Measurements from ENCODE around the gene KCTD15. TPM values are rescaled to one million over a fixed set of nuclear protein-coding genes. Genes with fewer than 3 reads are reported as not detected.

KCTD15 gene
- total and polyA plus RNA-seq, 4 donors: 0.89 to 13.8 (median 8.1) TPM

DNA sequence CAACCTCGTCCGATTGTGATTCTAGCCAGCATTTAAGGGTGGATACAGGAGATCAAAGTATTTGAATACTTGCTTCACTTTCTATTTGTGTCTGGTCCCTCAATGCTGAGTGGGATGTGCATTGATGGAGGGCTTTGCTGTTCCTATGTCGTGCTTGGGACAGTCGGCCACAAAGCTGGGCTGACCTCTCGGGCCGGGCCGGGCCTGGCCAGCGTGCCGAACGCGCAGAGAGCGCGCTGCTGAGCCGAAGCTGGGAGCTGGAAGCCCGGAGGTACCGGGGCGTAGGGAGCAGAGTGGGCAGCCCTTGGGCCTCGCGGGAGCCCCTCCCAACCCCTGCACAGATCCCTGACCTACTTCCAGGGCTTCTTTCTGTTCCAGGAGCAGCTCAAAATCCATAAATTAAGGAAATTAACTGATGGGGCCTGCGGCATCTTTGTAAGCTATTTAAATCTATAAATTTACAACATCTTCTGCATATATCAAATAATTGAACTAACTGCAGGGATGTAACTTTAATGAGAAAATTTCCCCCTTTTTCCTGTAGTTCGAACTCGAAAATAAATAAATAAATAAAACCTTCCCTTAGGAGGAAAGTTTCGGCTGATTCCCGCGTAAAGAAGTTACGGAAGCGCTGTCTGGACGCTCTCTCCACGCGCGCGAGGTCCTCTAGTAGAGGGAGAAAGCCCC lies 1.8 kb upstream of the KCTD15 start:
- Histone ChIP-seq H3K9me3 (ENCODE audit: control insufficient read depth in 4 of 4, low read length in 3 of 4) (no peaks in the 10 kb centered on the region), H3K36me3 (ENCODE audit: control insufficient read depth in 4 of 4, insufficient read depth in 3 of 4, low read depth in 1 of 4, low read length in 3 of 4) (no peaks in the 10 kb centered on the region), H3K27ac (ENCODE audit: low read depth in 1 of 2, low read length in 2 of 2) (peak overlapping the region; percentile 88 to 94), H3K4me1 (ENCODE audit: control insufficient read depth in 4 of 4, insufficient read depth in 4 of 4, low read length in 3 of 4) (peaks cover 4 to 17% (median 8%) of the 10 kb centered on the region in 4 donors), H3K9ac (ENCODE audit: low read depth in 1 of 2, low read length in 2 of 2) (peak overlapping the region in 1 of 2 donors; percentile 36), H3K27me3 (ENCODE audit: control insufficient read depth in 4 of 4, insufficient read depth in 4 of 4, low read length in 3 of 4) (peaks cover 0 to 10% (median 0%) of the 10 kb centered on the region in 4 donors), H3K4me3 (ENCODE audit: low read depth in 1 of 3, low read length in 3 of 3) (peak overlapping the region in 2 of 3 donors; percentile 24 to 77)
- no peak for DNase-seq (ENCODE audit: low spot score)
- TF ChIP-seq, protein P1, sequence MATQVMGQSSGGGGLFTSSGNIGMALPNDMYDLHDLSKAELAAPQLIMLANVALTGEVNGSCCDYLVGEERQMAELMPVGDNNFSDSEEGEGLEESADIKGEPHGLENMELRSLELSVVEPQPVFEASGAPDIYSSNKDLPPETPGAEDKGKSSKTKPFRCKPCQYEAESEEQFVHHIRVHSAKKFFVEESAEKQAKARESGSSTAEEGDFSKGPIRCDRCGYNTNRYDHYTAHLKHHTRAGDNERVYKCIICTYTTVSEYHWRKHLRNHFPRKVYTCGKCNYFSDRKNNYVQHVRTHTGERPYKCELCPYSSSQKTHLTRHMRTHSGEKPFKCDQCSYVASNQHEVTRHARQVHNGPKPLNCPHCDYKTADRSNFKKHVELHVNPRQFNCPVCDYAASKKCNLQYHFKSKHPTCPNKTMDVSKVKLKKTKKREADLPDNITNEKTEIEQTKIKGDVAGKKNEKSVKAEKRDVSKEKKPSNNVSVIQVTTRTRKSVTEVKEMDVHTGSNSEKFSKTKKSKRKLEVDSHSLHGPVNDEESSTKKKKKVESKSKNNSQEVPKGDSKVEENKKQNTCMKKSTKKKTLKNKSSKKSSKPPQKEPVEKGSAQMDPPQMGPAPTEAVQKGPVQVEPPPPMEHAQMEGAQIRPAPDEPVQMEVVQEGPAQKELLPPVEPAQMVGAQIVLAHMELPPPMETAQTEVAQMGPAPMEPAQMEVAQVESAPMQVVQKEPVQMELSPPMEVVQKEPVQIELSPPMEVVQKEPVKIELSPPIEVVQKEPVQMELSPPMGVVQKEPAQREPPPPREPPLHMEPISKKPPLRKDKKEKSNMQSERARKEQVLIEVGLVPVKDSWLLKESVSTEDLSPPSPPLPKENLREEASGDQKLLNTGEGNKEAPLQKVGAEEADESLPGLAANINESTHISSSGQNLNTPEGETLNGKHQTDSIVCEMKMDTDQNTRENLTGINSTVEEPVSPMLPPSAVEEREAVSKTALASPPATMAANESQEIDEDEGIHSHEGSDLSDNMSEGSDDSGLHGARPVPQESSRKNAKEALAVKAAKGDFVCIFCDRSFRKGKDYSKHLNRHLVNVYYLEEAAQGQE (IDR thresholded peaks at IDR 0.05): no peak
- no peak for TF ChIP-seq FOXA2 (IDR thresholded peaks at IDR 0.05)
- WGBS: 14% methylated on average over 32 of the region's 32 CpGs

DNA sequence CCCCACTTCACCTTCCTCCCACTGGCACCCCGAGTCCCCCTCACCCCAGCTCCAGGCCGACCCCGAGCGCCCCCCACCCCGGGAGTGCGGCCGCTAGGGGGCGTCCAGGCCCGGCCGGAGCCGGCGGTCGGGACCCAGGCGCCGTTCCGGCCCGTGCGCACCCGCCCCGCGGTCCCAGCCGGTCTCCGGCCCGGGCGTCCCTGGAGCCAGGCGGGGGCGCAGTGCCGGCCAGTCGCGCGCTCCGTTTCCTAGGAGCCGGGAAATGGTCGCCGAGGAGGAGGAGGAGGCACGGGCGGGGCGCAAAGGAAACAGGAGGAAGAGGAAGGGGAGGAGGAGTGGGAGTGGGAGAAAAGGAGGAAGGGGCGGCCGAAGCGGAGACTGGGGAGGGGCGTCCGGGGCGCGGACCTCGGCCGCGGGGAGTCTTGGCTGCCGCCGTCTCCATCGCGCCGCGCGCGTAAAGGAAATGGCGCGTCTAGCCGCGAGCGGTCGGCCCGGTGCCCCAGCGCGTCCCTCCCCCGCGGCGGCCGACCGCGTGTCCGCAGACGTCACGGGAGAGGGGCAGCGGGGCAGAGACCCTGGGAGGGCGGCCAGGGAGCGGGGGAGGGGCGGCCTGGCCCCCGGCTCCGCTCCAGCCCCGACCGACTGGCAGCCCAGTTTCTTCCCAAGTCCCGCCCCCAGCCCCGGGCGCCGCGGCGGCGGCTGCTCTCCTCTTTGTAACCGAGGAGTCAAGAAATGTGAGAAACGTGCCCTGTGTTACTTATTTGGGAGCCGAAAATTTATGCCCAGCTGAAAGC lies 1.1 kb upstream of the KCTD15 start:
- WGBS: under 1% methylated on average over 92 of the region's 92 CpGs
- Histone ChIP-seq H3K27ac (ENCODE audit: low read depth in 1 of 2, low read length in 2 of 2) (peak overlapping the region; percentile 88 to 94), H3K9me3 (ENCODE audit: control insufficient read depth in 4 of 4, low read length in 3 of 4) (no peaks in the 10 kb centered on the region), H3K4me3 (ENCODE audit: low read depth in 1 of 3, low read length in 3 of 3) (peak overlapping the region; percentile 29 to 77 (median 70)), H3K4me1 (ENCODE audit: control insufficient read depth in 4 of 4, insufficient read depth in 4 of 4, low read length in 3 of 4) (peaks cover 4 to 17% (median 8%) of the 10 kb centered on the region in 4 donors), H3K27me3 (ENCODE audit: control insufficient read depth in 4 of 4, insufficient read depth in 4 of 4, low read length in 3 of 4) (peaks cover 0 to 10% (median 0%) of the 10 kb centered on the region in 4 donors), H3K9ac (ENCODE audit: low read depth in 1 of 2, low read length in 2 of 2) (peak overlapping the region; percentile 22 to 36), H3K36me3 (ENCODE audit: control insufficient read depth in 4 of 4, insufficient read depth in 3 of 4, low read depth in 1 of 4, low read length in 3 of 4) (no peaks in the 10 kb centered on the region)
- peak; percentile 74 for DNase-seq (ENCODE audit: low spot score)
- TF ChIP-seq, protein P2, sequence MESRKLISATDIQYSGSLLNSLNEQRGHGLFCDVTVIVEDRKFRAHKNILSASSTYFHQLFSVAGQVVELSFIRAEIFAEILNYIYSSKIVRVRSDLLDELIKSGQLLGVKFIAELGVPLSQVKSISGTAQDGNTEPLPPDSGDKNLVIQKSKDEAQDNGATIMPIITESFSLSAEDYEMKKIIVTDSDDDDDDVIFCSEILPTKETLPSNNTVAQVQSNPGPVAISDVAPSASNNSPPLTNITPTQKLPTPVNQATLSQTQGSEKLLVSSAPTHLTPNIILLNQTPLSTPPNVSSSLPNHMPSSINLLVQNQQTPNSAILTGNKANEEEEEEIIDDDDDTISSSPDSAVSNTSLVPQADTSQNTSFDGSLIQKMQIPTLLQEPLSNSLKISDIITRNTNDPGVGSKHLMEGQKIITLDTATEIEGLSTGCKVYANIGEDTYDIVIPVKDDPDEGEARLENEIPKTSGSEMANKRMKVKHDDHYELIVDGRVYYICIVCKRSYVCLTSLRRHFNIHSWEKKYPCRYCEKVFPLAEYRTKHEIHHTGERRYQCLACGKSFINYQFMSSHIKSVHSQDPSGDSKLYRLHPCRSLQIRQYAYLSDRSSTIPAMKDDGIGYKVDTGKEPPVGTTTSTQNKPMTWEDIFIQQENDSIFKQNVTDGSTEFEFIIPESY (IDR thresholded peaks at IDR 0.05): no peak
- TF ChIP-seq, protein P1 (IDR thresholded peaks at IDR 0.05): no peak
- TF ChIP-seq, protein P3, sequence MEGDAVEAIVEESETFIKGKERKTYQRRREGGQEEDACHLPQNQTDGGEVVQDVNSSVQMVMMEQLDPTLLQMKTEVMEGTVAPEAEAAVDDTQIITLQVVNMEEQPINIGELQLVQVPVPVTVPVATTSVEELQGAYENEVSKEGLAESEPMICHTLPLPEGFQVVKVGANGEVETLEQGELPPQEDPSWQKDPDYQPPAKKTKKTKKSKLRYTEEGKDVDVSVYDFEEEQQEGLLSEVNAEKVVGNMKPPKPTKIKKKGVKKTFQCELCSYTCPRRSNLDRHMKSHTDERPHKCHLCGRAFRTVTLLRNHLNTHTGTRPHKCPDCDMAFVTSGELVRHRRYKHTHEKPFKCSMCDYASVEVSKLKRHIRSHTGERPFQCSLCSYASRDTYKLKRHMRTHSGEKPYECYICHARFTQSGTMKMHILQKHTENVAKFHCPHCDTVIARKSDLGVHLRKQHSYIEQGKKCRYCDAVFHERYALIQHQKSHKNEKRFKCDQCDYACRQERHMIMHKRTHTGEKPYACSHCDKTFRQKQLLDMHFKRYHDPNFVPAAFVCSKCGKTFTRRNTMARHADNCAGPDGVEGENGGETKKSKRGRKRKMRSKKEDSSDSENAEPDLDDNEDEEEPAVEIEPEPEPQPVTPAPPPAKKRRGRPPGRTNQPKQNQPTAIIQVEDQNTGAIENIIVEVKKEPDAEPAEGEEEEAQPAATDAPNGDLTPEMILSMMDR (IDR thresholded peaks at IDR 0.05; ENCODE audit: low read depth, low read length, missing input control): peak; percentile 47
- no peak for TF ChIP-seq NR2F2 (IDR thresholded peaks at IDR 0.05)
- peak; percentile 50 to 51 for TF ChIP-seq RAD21 (IDR thresholded peaks at IDR 0.05)
- no peak for TF ChIP-seq FOXA2 (IDR thresholded peaks at IDR 0.05)
- no peak for TF ChIP-seq JUND (IDR thresholded peaks at IDR 0.05)
- TF ChIP-seq EGR1 (IDR thresholded peaks at IDR 0.05; ENCODE audit: low read depth in 2 of 2): no peak
- no peak for TF ChIP-seq RXRA (IDR thresholded peaks at IDR 0.05)
- peak; percentile 5 for TF ChIP-seq SP1 (IDR thresholded peaks at IDR 0.05)
- peak; percentile 21 for TF ChIP-seq YY1 (IDR thresholded peaks at IDR 0.05)
- TF ChIP-seq TAF1 (conservative IDR thresholded peaks at IDR 0.05): no peak
- TF ChIP-seq HNF4A (conservative IDR thresholded peaks at IDR 0.05): no peak
